PC-9 (cell line): ENCODE data around the gene PPP1R16B. TPM values are rescaled to one million over a fixed set of nuclear protein-coding genes. Genes with fewer than 3 reads are reported as not detected.

Experiments
- BruUV-seq: library from RNA; stranded (reverse); fragments of 400-500 nt; replicated peaks from 2 replicates; lab custom pipeline; 2021; lab: Mats Ljungman, UMichigan
- CTCF ChIA-PET: fragments of 300-600 bp; sonication (Branson Sonifier 250); formaldehyde crosslinking; loops from one replicate; lab custom pipeline; 2022; ENCODE audit warnings: antibody characterized with exemption; lab: Charles Lee
- POLR2A ChIA-PET: fragments of 300-600 bp; sonication (Branson Sonifier 250); formaldehyde crosslinking; loops from one replicate; lab custom pipeline; 2022; ENCODE audit warnings: antibody characterized with exemption; ENCODE audit not compliant: unreplicated experiment; lab: Charles Lee
- DNase-seq, 2 experiments: peaks; one replicate each; pipeline versions ENCODE4 v3.0.0 to v3.0.0-alpha.2; 2015 to 2022; ENCODE audit warnings: mixed read lengths in 1 of 2
- H2AFZ ChIP-seq: fragments of 200-600 bp; sonication (generic); 2 replicates; pipeline ENCODE4 v1.8.1; 2017; ENCODE audit warnings: antibody characterized with exemption
- H3F3A ChIP-seq: fragments of 200-600 bp; sonication (generic); 2 replicates; pipeline ENCODE4 v1.8.1; 2017; ENCODE audit warnings: antibody characterized with exemption, mild to moderate bottlenecking, low read depth; ENCODE audit not compliant: insufficient read depth
- H3K27ac ChIP-seq: fragments of 200-600 bp; sonication (generic); 2 replicates; pipeline ENCODE4 v1.6.1; 2016; ENCODE audit warnings: mixed run types
- H3K27me3 ChIP-seq: fragments of 200-600 bp; sonication (generic); 2 replicates; pipeline ENCODE4 v1.6.1; 2016; ENCODE audit warnings: low read depth, mixed run types; ENCODE audit not compliant: insufficient read depth
- H3K36me3 ChIP-seq: fragments of 200-600 bp; sonication (generic); 2 replicates; pipeline ENCODE4 v1.6.1; 2016; ENCODE audit warnings: low read depth, mixed run types
- H3K4me1 ChIP-seq: fragments of 200-600 bp; sonication (generic); replicated peaks from 2 replicates; pipeline ENCODE4 v1.6.1; 2016; ENCODE audit warnings: mixed run types; ENCODE audit not compliant: insufficient read depth
- H3K4me2 ChIP-seq: fragments of 200-600 bp; sonication (generic); 2 replicates; pipeline ENCODE4 v1.6.1; 2017; ENCODE audit warnings: mixed run types
- H3K4me3 ChIP-seq: fragments of 200-600 bp; sonication (generic); 2 replicates; pipeline ENCODE4 v1.6.1; 2016; ENCODE audit warnings: mixed run types
- H3K79me2 ChIP-seq: fragments of 200-600 bp; sonication (generic); 2 replicates; pipeline ENCODE4 v1.6.1; 2017; ENCODE audit warnings: low read depth, mixed run types
- H3K9me2 ChIP-seq: fragments of 200-600 bp; sonication (generic); 2 replicates; pipeline ENCODE4 v1.8.1; 2017; ENCODE audit warnings: mild to moderate bottlenecking; ENCODE audit not compliant: insufficient read depth
- H3K9me3 ChIP-seq: fragments of 200-600 bp; sonication (generic); 2 replicates; pipeline ENCODE4 v1.8.1; 2016; ENCODE audit warnings: low read depth; ENCODE audit not compliant: insufficient read depth
- H4K20me1 ChIP-seq: fragments of 200-600 bp; sonication (generic); 2 replicates; pipeline ENCODE4 v1.8.1; 2017; ENCODE audit not compliant: insufficient read depth
- EZH2 ChIP-seq: fragments of 200-600 bp; sonication (generic); IDR thresholded peaks from 2 replicates; pipeline ENCODE4 v1.8.0; 2017; ENCODE audit warnings: antibody characterized with exemption, low read depth
- intact Hi-C: fragments of 100-400 bp; cut with micrococcal nuclease; formaldehyde crosslinking; loops from one replicate; pipeline ENCODE4 v1.10.0; 2022; ENCODE audit not compliant: unreplicated experiment
- total RNA-seq: library from RNA; stranded (reverse); gene quantifications from 2 replicates; pipeline ENCODE4 v1.2.3, GENCODE V29; 2021
- TF ChIP-seq, protein P1 (sequence below): fragments of 200-600 bp; sonication (generic); conservative IDR thresholded peaks from 2 replicates; pipeline ENCODE4 v1.6.1; 2017; ENCODE audit warnings: mixed run types, antibody characterized with exemption, mild to moderate bottlenecking, moderate library complexity

Gene PPP1R16B
- total RNA-seq, 1 experiment from 2014 or later, result not detected

- Histone ChIP-seq H3K4me2 (peak overlapping the region; percentile 31), H3K9me2 (no peaks in the 10 kb centered on the region), H3F3A (0 out of 2 replicates have a peak, but pooled peaks cover 10% of the 10 kb centered on the region), H3K79me2 (no peaks in the 10 kb centered on the region), H3K4me3 (no peak overlapping the region), H2AFZ (no peak overlapping the region), H4K20me1 (no peaks in the 10 kb centered on the region), H3K27me3 (no peaks in the 10 kb centered on the region), H3K27ac (peak overlapping the region; percentile 31; the same call in 1 of the 2 replicates), H3K36me3 (peaks cover 21% of the 10 kb centered on the region; the same call in 1 of the 2 replicates), H3K9me3 (no peaks in the 10 kb centered on the region), H3K4me1 (peaks cover 13% of the 10 kb centered on the region)
- peak; percentile 57 to 81 for DNase-seq
- CTCF ChIA-PET, result interaction anchor here (0.6 kb wide), 1 partner anchor 767 kb away, joined by 5 read pairs; no protein-coding TSS in a partner anchor
- intact Hi-C loops, result no loop called here
- BruUV-seq, result no TSS peak
- POLR2A ChIA-PET, result no interaction called here
- no peak for TF ChIP-seq EZH2
- TF ChIP-seq, protein P1, sequence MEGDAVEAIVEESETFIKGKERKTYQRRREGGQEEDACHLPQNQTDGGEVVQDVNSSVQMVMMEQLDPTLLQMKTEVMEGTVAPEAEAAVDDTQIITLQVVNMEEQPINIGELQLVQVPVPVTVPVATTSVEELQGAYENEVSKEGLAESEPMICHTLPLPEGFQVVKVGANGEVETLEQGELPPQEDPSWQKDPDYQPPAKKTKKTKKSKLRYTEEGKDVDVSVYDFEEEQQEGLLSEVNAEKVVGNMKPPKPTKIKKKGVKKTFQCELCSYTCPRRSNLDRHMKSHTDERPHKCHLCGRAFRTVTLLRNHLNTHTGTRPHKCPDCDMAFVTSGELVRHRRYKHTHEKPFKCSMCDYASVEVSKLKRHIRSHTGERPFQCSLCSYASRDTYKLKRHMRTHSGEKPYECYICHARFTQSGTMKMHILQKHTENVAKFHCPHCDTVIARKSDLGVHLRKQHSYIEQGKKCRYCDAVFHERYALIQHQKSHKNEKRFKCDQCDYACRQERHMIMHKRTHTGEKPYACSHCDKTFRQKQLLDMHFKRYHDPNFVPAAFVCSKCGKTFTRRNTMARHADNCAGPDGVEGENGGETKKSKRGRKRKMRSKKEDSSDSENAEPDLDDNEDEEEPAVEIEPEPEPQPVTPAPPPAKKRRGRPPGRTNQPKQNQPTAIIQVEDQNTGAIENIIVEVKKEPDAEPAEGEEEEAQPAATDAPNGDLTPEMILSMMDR, result no peak
Observed at GRCh38 chr20:38764567-38765318, 40.8 kb upstream of the PPP1R16B start.

GRCh38 chr20:38766071-38766470, 39.4 kb upstream of the PPP1R16B start:
- Histone ChIP-seq H3K4me2 (no peak overlapping the region), H3F3A (0 out of 2 replicates have a peak, but pooled peaks cover 10% of the 10 kb centered on the region), H3K9me2 (no peaks in the 10 kb centered on the region), H3K9me3 (no peaks in the 10 kb centered on the region), H3K79me2 (no peaks in the 10 kb centered on the region), H3K27ac (no peak overlapping the region), H2AFZ (no peak overlapping the region), H3K4me3 (no peak overlapping the region), H3K4me1 (peaks cover 13% of the 10 kb centered on the region), H3K27me3 (no peaks in the 10 kb centered on the region), H4K20me1 (no peaks in the 10 kb centered on the region), H3K36me3 (peaks cover 21% of the 10 kb centered on the region; the same call in 1 of the 2 replicates)
- intact Hi-C loops, result no loop called here
- ChIA-PET CTCF (no interaction called here), POLR2A (interaction anchor here (0.6 to 0.7 kb wide), 2 partner anchors 18 to 1211 kb away, joined by 3 to 7 read pairs; partner anchors contain the start of gene ACTR5)
- no TSS peak for BruUV-seq
- no peak for DNase-seq
- TF ChIP-seq EZH2, result no peak
- TF ChIP-seq, protein P1, result no peak

- Histone ChIP-seq H3K79me2 (no peaks in the 10 kb centered on the region), H3K4me3 (no peak overlapping the region), H3K4me1 (peaks cover 8% of the 10 kb centered on the region), H3F3A (0 out of 2 replicates have a peak, but pooled peaks cover 2% of the 10 kb centered on the region), H3K27ac (no peak overlapping the region), H4K20me1 (no peaks in the 10 kb centered on the region), H3K27me3 (no peaks in the 10 kb centered on the region), H2AFZ (no peak overlapping the region), H3K9me2 (no peaks in the 10 kb centered on the region), H3K4me2 (no peak overlapping the region), H3K36me3 (peaks cover 21% of the 10 kb centered on the region; the same call in 1 of the 2 replicates), H3K9me3 (no peaks in the 10 kb centered on the region)
- CTCF ChIA-PET, result no interaction called here
- POLR2A ChIA-PET, result no interaction called here
- intact Hi-C loops, result no loop called here
- no peak for TF ChIP-seq EZH2
- TF ChIP-seq, protein P1, result no peak
- no peak for DNase-seq
- no TSS peak for BruUV-seq
Observed at GRCh38 chr20:38769376-38770295, 35.9 kb upstream of the PPP1R16B start.
